ENCODE results near the gene BLOC1S1.

The BLOC1S1 gene

DNA sequence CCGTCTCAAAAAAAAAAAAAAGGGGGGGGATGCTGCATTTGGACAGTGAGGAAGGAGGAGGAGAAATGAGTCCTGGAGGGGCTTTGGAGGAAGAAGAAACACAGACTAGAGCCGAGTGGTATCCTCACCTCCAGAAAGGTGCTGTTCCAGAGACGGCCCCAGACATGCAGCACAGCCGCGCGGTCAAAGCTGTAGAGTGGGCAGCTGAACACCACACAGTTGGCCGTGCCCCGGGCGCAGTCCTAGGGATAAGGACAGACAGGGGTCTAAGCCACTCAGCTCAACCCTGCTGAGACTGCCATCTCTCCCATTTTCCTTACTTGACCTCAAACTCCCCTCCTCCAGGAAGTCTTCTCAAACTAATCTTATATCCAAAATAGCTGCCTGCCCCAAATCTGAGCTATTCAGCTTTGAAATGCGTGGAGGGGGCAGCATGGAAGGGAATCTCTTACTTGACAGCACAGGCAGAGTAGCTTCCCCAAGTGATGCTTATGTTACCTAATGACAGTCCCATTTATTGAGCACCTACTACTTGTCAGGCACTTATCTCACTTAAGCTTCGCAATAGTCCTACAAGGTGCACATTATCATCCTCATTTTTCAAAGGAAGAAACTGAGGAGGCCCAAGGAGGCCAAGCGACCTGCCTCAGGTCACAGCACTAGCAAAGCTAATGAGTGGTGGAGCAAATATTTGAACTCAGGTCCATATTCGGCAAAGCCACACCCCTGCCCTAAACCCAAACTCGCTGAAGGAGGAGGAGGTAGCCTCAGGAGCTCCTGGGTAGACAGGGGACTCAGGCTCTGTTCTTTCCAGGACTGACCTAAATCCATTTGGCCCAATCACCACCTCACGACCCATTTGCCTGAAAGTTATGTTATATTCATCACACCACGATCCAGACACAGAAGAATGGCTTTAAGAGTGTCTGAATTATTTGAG, 26.9 kb upstream of the BLOC1S1 start:
- Mint-ChIP-seq H3K27ac (no peak overlapping the region), H3K9me3 (no peaks in the 10 kb centered on the region), H3K4me3 (no peak overlapping the region), H3K27me3 (no peaks in the 10 kb centered on the region), H3K4me1 (peaks cover 5% of the 10 kb centered on the region), H3K36me3 (no peaks in the 10 kb centered on the region)

DNA sequence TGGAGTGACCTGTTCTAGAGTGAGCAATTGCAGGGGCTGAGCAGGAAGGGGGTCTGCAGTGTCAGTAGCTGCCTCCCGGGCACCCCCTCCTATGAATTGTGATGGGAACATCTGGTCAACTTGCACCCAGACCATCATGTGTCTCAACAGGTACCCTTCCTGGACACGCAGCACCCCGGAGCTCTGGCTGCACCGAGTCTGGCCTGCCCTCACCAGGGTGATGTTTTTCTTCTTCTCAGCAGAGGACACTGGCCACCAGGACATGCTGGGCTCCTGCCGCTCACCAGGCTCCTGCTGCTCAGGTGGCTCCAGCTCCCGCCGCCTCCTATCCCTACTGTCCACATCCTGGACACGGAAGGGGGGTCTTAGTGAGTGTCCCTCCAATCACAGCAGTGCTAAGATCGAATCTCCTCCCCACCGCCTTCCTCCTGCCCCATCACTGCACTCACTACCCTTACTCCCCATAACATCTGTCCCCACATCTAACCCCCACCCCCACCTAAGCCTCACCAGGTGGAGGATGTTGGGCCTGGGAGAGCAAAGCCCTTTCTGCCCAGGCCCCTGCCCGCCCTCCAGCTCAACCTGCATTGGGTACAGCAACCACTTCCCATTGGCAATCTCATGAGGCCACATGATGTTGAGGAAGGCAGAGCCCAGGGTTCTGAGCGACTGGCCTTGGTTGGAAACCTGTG, 23.1 kb upstream of the BLOC1S1 start:
- H3K27me3 Mint-ChIP-seq, result no peaks in the 10 kb centered on the region
- H3K9me3 Mint-ChIP-seq, result no peaks in the 10 kb centered on the region
- H3K27ac Mint-ChIP-seq, result no peak overlapping the region
- no peaks in the 10 kb centered on the region for H3K36me3 Mint-ChIP-seq
- H3K4me3 Mint-ChIP-seq, result no peak overlapping the region
- peaks cover 2% of the 10 kb centered on the region for H3K4me1 Mint-ChIP-seq

DNA sequence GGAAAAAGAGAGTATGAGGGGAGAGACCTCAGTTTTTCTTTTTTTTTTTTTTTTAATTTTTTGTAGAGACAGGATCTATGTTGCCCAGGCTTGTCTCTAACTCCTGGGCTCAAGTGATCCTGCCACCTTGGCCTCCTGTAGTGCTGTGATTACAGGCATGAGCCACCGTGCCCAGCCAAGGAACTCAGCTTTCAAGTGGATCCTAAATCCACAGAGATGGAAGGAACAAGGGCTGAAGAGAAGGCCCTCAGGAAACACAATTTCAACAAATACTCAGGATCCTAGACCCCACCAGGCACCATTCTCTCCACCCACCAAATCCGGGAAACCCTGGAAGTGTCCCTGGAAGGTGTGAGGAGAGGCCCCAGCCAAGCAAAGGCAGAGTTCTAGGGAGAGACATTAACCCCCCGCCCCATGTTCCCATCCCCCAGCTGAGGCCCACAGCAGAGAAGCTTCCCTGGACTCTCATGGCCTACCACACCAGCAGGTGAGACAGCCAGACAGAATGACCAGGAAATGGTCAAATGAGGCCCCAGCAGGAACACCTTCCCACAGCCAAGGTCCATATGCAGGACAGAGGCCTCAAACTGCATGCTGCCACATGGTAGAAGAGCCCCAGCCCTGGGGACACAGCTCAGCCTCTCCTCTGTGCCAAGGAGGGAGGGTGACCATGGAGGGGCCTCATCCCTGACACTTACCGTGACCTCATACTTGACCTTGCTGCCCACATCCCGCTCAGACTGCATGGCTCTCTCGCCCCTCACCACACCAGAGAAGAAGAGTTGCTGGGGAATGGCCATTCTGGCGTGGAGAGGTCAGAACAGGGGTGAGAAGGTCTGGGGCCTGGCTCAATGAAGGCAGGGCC, 22.3 kb upstream of the BLOC1S1 start:
- Mint-ChIP-seq H3K4me3 (no peak overlapping the region), H3K27me3 (no peaks in the 10 kb centered on the region), H3K36me3 (no peaks in the 10 kb centered on the region), H3K27ac (no peak overlapping the region), H3K9me3 (no peaks in the 10 kb centered on the region), H3K4me1 (no peaks in the 10 kb centered on the region)

DNA sequence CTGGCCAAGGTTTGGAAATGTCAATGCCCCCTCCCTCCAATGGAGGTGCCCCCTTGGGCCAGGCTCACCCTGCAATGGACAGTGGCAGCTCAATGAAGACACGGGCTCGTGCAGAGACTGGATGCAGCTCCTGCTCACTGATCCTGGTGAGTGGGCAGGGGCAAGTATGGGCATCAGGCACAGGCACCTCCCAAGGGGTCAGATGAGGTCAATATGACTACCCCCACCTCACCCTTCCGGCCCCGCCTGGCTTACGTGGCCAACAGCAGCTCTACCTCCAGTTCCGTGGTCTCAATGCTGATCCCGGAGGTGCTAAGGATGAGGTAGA, 21.7 kb upstream of the BLOC1S1 start:
- no peaks in the 10 kb centered on the region for H3K4me1 Mint-ChIP-seq
- no peaks in the 10 kb centered on the region for H3K36me3 Mint-ChIP-seq
- no peaks in the 10 kb centered on the region for H3K27me3 Mint-ChIP-seq
- no peaks in the 10 kb centered on the region for H3K9me3 Mint-ChIP-seq
- H3K27ac Mint-ChIP-seq, result no peak overlapping the region
- no peak overlapping the region for H3K4me3 Mint-ChIP-seq

DNA sequence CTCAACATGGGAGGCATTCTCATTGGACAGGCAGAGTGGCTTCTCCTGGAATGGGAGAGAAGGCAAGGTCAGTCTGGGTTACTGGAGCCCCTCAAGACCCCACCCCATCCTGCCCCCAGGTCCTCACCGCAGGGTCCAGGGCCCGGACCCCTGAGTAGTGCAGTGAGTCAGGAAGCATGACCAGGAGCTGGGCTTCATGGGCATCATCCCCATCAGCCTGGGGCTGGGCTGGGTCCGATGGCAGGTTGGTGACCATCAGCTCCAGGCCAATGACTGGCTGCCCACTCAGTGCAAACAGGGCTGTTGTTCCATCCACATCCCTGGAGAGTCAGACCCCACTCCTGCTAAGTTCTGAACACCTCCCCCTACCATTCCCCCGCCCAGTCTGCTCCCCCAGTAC, 21.2 kb upstream of the BLOC1S1 start:
- Mint-ChIP-seq H3K4me1 (no peaks in the 10 kb centered on the region), H3K9me3 (no peaks in the 10 kb centered on the region), H3K27ac (no peak overlapping the region), H3K27me3 (no peaks in the 10 kb centered on the region), H3K36me3 (no peaks in the 10 kb centered on the region), H3K4me3 (no peak overlapping the region)

DNA sequence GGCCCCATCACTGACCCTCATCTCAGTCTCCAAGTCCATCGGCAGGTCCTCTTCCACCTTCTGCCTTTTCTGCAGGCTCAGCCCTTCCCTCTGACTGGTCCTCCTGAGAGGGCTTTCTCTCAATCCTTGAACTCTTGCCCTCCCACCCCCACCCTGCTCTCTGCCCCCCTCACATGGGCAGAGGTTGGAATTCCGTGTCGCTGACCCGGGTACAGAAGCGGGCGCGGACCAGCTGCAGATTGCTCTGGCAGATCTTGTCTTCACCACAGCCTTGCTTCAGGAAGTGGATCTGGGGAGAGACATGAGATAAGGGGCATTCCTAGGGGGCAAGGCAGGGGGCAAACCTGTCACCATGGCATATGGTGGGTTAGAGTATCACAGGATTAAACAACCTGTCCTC, 20.5 kb upstream of the BLOC1S1 start:
- Mint-ChIP-seq H3K36me3 (no peaks in the 10 kb centered on the region), H3K27me3 (no peaks in the 10 kb centered on the region)

DNA sequence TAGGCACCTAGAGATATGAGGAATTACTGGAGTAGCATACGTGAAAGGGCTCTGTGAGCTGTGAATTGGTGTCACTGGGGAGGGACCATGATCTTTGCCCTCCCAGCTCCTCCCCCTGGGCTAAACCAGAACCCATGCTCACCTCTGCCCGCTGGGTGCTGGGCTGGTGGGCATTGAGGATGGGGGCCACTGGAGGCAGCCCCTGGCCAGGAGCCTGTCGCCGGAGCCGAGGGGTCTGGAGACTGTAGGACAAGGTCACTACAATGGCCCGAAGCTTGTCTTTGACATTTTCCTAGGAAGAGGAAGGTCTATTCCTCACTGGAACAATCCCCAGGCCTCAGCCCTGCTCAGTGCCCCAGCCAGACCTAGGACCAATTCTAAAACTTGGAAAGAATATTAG, 19.7 kb upstream of the BLOC1S1 start:
- Mint-ChIP-seq H3K9me3 (no peaks in the 10 kb centered on the region), H3K4me1 (no peaks in the 10 kb centered on the region), H3K4me3 (no peak overlapping the region), H3K27ac (no peak overlapping the region), H3K36me3 (no peaks in the 10 kb centered on the region), H3K27me3 (no peaks in the 10 kb centered on the region)

More for the DNA sequence above, 20.5 kb upstream of the BLOC1S1 start:
- H3K9me3 Mint-ChIP-seq, result no peaks in the 10 kb centered on the region
- H3K27ac Mint-ChIP-seq, result no peak overlapping the region
- H3K4me3 Mint-ChIP-seq, result no peak overlapping the region
- H3K4me1 Mint-ChIP-seq, result no peaks in the 10 kb centered on the region

DNA sequence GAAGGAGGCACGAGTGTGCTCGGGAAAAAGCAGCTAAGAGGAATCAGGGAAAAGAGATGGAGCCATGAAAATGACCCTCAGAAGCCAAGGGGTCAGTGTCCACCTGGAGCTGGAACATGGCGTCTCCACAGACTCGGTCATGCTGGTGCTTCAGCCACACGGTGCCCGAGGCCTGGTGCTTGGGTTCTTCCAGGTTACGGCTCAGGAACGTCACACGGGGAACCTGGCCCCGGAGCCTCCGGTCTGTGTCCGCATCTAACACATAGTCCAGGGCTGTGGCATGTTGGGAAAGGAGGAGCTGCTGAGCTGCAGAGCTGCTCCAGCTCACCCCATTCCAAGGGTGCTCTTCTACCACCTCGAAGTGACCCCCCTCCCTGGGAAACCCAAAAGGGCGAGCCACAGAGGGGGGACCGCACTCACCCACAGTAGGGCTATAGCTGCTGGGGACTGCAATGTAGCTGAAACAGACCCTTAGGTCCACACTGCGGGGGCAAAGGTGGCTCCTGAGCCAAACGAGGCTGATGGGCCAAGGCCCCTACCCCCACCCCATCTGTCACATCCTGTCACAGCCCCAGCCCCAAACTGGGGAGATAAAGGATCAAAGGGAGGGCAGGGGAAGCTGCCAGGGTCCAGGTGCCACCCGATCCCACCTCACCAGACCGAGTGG, 18.9 kb upstream of the BLOC1S1 start:
- no peaks in the 10 kb centered on the region for H3K4me1 Mint-ChIP-seq
- no peaks in the 10 kb centered on the region for H3K27me3 Mint-ChIP-seq
- no peaks in the 10 kb centered on the region for H3K36me3 Mint-ChIP-seq
- no peak overlapping the region for H3K27ac Mint-ChIP-seq
- H3K9me3 Mint-ChIP-seq, result no peaks in the 10 kb centered on the region
- no peak overlapping the region for H3K4me3 Mint-ChIP-seq

DNA sequence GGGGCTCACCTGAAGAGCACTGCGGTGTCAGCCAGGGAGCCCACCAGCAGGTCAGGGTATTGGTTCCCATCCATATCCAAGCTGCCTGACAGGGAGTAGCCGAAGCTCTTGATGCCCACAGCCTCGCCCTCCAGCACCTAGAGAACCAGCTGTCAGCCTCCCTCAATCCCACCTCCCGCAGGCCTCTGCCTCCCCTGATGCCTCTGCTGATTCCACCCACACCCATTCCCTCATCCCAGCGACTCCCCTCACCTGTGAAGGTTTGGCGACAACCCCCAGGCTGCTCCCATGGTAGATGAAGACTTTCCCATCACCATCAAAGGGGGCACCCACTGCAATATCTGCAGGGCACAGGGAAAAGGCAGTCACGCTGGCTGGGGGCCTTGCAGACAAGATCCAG, 18.2 kb upstream of the BLOC1S1 start:
- Mint-ChIP-seq H3K4me3 (no peak overlapping the region), H3K27ac (no peak overlapping the region), H3K27me3 (no peaks in the 10 kb centered on the region), H3K4me1 (no peaks in the 10 kb centered on the region), H3K9me3 (no peaks in the 10 kb centered on the region), H3K36me3 (no peaks in the 10 kb centered on the region)

DNA sequence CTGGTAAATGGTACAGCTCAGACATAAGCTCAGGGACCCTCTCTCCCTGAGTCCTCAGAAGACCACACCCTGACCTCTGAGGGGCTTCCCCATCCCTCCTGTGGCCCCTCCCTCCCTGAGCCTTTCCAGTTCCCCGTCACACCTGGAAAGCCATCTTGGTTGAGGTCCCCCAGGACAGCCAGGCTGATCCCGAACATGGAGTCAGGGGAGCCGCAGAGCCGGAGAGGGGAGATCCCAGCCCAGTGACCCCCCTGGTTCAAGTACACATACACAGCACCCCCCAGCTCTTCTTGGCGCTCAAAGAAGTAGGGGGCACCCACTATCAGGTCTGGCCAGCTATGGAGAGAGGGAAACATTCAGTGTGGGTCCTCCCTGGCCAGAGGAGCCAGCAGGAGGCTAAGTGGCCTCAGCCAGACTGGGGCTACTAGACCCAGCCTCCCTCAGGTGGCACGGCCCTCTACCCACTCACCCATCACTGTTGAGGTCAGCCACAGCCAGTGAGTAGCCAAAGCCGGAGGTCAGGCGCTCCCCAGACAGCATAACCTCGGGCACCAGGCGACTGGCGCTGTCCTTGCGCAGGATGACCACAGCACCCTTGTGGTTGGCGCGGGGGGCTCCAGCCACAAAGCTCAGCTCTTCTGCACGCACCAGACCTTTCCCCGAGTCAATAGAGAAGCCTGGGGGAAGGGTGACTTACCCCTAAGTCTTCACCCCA, 17.4 kb upstream of the BLOC1S1 start:
- H3K36me3 Mint-ChIP-seq, result no peaks in the 10 kb centered on the region
- no peak overlapping the region for H3K4me3 Mint-ChIP-seq
- no peaks in the 10 kb centered on the region for H3K9me3 Mint-ChIP-seq
- H3K4me1 Mint-ChIP-seq, result no peaks in the 10 kb centered on the region
- H3K27ac Mint-ChIP-seq, result no peak overlapping the region
- H3K27me3 Mint-ChIP-seq, result no peaks in the 10 kb centered on the region

DNA sequence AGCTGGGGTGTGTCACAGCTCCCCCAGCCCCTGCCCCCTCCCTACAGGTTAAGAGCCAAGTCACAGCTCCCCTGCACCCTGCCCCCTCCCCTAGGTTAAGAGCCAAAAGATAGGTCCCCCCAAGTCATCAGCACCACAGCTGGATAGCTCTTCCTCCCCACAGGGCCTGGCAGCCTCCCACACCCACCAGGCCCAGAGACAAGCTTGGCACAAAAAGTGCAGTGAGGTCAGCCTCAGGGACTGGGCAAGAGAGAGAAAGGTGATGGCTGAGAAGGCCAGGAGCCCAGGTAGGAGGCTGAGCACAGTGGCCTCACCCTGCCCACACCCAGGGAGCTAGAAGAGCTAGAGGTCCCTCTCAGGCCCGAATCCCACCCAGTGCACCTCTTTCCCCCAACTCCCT, 16.9 kb upstream of the BLOC1S1 start:
- Mint-ChIP-seq H3K27ac (no peak overlapping the region), H3K27me3 (no peaks in the 10 kb centered on the region), H3K4me1 (no peaks in the 10 kb centered on the region), H3K9me3 (no peaks in the 10 kb centered on the region), H3K4me3 (no peak overlapping the region), H3K36me3 (no peaks in the 10 kb centered on the region)

DNA sequence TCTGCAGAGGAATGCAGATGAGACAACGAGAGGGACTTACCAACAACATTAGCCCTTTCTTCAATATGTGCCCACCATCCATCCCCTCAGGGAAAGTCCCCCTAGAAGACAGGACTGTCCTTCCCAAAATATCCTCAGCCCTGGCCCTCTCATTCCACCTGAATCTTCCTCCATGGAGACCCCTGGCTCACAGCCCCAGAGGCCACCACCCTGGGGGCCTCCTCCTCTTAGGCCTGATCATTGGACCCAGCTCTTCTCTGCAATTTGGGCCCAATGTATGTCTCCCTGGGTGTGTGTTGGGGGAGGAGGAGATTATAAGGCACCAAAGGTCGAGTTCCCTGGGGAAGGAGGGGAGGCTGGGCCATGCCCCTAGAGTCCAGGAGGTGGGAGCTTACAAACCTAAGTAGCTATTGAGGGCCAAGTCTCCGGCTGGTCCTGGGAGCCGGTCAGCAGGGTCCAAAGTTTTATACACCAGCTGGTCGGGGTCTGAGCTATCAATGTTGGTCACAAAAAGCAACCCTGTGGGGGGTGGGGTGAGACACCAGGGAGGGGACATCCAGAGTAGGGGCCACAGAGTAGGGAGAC, 16.3 kb upstream of the BLOC1S1 start:
- H3K9me3 Mint-ChIP-seq, result no peaks in the 10 kb centered on the region
- no peak overlapping the region for H3K27ac Mint-ChIP-seq
- no peaks in the 10 kb centered on the region for H3K27me3 Mint-ChIP-seq
- no peaks in the 10 kb centered on the region for H3K4me1 Mint-ChIP-seq
- H3K4me3 Mint-ChIP-seq, result no peak overlapping the region
- no peaks in the 10 kb centered on the region for H3K36me3 Mint-ChIP-seq

DNA sequence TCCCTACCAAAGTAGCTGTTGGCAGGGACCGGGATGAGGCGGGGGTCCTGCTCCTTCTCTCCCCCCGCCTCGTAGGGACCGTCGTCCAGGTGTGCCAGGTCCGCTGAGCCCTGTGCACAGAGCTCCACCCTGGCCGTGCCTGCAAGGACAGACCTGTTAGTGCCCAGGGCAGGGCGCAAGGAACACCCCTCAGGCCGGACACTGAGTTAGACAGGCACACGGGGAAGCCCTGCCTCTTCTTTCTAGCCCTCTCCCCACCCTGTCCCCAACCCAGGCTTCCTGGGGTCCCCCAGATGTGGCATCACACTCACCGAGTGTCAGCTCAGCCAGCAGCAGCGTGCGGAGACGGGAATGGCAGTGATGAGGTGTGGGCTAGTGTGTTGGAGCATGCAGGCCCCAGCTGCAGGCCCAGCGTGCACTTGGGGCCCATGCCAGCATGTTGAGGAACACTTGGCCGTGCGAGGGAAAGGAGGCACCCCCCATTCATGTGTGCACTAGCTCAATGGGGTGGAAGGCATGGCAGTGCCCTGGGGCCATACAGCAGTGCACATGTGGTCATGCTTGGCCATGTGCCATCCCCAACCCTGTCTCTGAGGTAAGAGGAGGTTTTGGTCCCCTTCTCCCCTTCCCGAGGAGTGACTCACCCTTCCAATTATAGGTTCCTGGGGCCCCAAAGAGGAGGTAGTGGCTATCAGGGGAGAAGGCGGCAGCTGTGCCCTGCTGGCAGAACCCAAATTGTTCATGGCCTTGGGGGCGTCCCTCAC, 15.4 kb upstream of the BLOC1S1 start:
- no peak overlapping the region for H3K27ac Mint-ChIP-seq
- no peaks in the 10 kb centered on the region for H3K36me3 Mint-ChIP-seq
- H3K27me3 Mint-ChIP-seq, result no peaks in the 10 kb centered on the region
- H3K9me3 Mint-ChIP-seq, result no peaks in the 10 kb centered on the region
- H3K4me1 Mint-ChIP-seq, result no peaks in the 10 kb centered on the region
- no peak overlapping the region for H3K4me3 Mint-ChIP-seq

DNA sequence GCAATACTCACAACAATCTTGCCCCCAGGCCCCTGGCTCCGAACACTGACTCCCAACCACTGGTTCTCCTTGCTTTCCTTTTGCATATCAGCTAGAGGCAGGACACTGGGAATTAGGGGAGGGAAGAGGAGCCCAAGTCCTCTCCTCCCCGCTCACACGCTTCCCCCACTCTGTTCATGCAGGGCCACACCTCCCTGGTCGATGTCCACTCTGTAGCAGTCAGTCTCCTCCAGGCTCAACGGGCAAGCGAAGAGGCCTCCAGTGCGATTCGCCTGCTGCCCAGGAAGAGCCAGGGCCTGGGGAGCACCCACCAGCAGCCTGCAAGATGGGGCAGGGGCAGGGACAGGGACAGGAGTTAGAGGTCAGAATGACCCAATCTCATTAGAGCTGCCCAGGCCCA, 13.0 kb upstream of the BLOC1S1 start:
- Mint-ChIP-seq H3K36me3 (no peaks in the 10 kb centered on the region), H3K4me1 (peaks cover 6% of the 10 kb centered on the region), H3K27me3 (peaks cover 5% of the 10 kb centered on the region), H3K4me3 (no peak overlapping the region), H3K9me3 (no peaks in the 10 kb centered on the region), H3K27ac (no peak overlapping the region)

All from activated naive CD4-positive, alpha-beta T cell treated with anti-CD3 and anti-CD28 coated beads, Interleukin-2, amount 50 U/mL, for 24 hours (primary cell).